ENCODE data around the gene CCNF. TPM values are rescaled to one million over a fixed set of nuclear protein-coding genes. Genes with fewer than 3 reads are reported as not detected.

CCNF gene
- total and polyA plus RNA-seq, 9 of the 15 experiments (the other 6 are each of a cell fraction or from before 2014, with no cell fraction given): 4.1 to 70.1 (median 29.5) TPM

GRCh38 chr16:2495041-2495440, 65.8 kb downstream of the CCNF start:
- H2AFZ ChIP-seq (ENCODE audit: low read depth, low read length): no peak overlapping the region
- H3K9me1 ChIP-seq (ENCODE audit: control insufficient read depth, insufficient read depth, low read length): no peaks in the 10 kb centered on the region
- DNase-seq (ENCODE audit: extremely low read depth in 1 of 4, low spot score in 3 of 4) (no peak), ATAC-seq (no peak), FAIRE-seq (no peak)
- peaks cover 6% of the 10 kb centered on the region for H4K20me1 ChIP-seq (replicated peaks; ENCODE audit: control insufficient read depth, insufficient read depth, low read length)
- H3K27ac ChIP-seq (ENCODE audit: extremely low read depth, low read depth, low read length): no peak overlapping the region
- CTCF ChIA-PET (ENCODE audit: low intra/inter-chr PET ratio): no interaction called here
- no peak overlapping the region for H3K4me3 ChIP-seq
- no peaks in the 10 kb centered on the region for H3K9me3 ChIP-seq (replicated peaks; ENCODE audit: control insufficient read depth, insufficient read depth, low read depth, low read length)
- in situ Hi-C loops (cut with MboI) (no loop called here), intact Hi-C loops (cut with micrococcal nuclease) (loop anchor here (5.0 kb wide), 1 partner anchor 298 kb away; the partner anchor contains the start of gene CASKIN1)
- BruUV-seq (replicated peaks): no TSS peak
- WGBS (ENCODE audit: insufficient coverage, low coverage, missing lambda C conversion rate): 91% methylated on average over 5 of the region's 5 CpGs
- H3K79me2 ChIP-seq (ENCODE audit: control insufficient read depth, insufficient read depth, low read length): peaks cover 24% of the 10 kb centered on the region
- POLR2A ChIA-PET: interaction anchor here (0.6 to 2.3 kb wide), 2 partner anchors 10 to 52 kb away, joined by 3 to 7 read pairs; no protein-coding TSS in a partner anchor
- H3K9ac ChIP-seq (ENCODE audit: insufficient read depth in 1 of 2, low read depth in 2 of 2, low read length in 2 of 2): peak overlapping the region in 1 of 2 experiments; percentile 72; a peak in 1 of 4 replicates
- TF ChIP-seq NR2C1 (IDR thresholded peaks at IDR 0.05) (no peak), NR2C1 (tag; IDR thresholded peaks at IDR 0.05) (no peak), STAT6 (CRISPR knock-in tag; IDR thresholded peaks at IDR 0.05) (no peak), BRD9 (IDR thresholded peaks at IDR 0.05; ENCODE audit: low read depth, partially characterized antibody) (no peak), ZFP91 (CRISPR knock-in tag; IDR thresholded peaks at IDR 0.05) (no peak)
- H3K4me2 ChIP-seq (ENCODE audit: insufficient read depth, low read length): no peak overlapping the region
- H3K4me1 ChIP-seq (replicated peaks in 1 of 2; ENCODE audit: control insufficient read depth in 2 of 2, insufficient read depth in 2 of 2, low read length in 2 of 2): peaks cover 17 to 51% of the 10 kb centered on the region in 2 experiments; a peak in 4 of 5 replicates
- peaks cover 51% of the 10 kb centered on the region; the same call in 2 of the 3 replicates for H3K36me3 ChIP-seq (ENCODE audit: control insufficient read depth, insufficient read depth, low read length)
- no peaks in the 10 kb centered on the region for H3K27me3 ChIP-seq (ENCODE audit: control insufficient read depth in 2 of 2, insufficient read depth in 2 of 2, low read length in 2 of 2)

Measured in K562 (cell line).